OCI-LY3 (cell line): Measurements from ENCODE around the gene SETD7.

Experiments used
- H2AFZ ChIP-seq: fragments of 200-600, 300-600 bp; shearing (Covaris generic); 2 replicates; pipeline ENCODE4 v1.6.0; 2014; ENCODE audit warnings: antibody characterized with exemption, low read depth, low read length
- H3K27ac ChIP-seq: fragments of 200-600, 300-600 bp; sonication (generic); 2 replicates; pipeline ENCODE4 v1.5.1; 2014; ENCODE audit warnings: mild to moderate bottlenecking, low read length, moderate library complexity, mixed read lengths
- H3K27me3 ChIP-seq: fragments of 200-600, 300-600 bp; sonication (generic); 2 replicates; pipeline ENCODE4 v1.6.1; 2014; ENCODE audit warnings: low read depth, low read length, mixed read lengths
- H3K36me3 ChIP-seq: fragments of 200-600, 300-600 bp; sonication (generic); replicated peaks from 2 replicates; pipeline ENCODE3; 2014; ENCODE audit warnings: low read depth, low read length, mixed read lengths
- H3K4me1 ChIP-seq: fragments of 300-600, 200-600 bp; sonication (generic); 2 replicates; pipeline ENCODE4 v1.6.1; 2014; ENCODE audit warnings: low read length, mixed read lengths
- H3K4me2 ChIP-seq: fragments of 200-600, 300-600 bp; sonication (generic); 2 replicates; pipeline ENCODE4 v1.6.1; 2014; ENCODE audit warnings: low read length, mixed read lengths
- H3K4me3 ChIP-seq: fragments of 300-600, 200-600 bp; sonication (generic); 2 replicates; pipeline ENCODE4 v1.5.1; 2014; ENCODE audit warnings: antibody characterized with exemption, mild to moderate bottlenecking, low read length, moderate library complexity
- H3K79me2 ChIP-seq: fragments of 300-600, 200-600 bp; shearing (Covaris generic); 2 replicates; pipeline ENCODE4 v1.6.1; 2014; ENCODE audit warnings: mild to moderate bottlenecking, low read length, mixed read lengths
- H3K9ac ChIP-seq: fragments of 300-600, 200-600 bp; shearing (Covaris generic); 2 replicates; pipeline ENCODE4 v1.6.0; 2014; ENCODE audit warnings: mild to moderate bottlenecking, low read length, moderate library complexity
- H3K9me3 ChIP-seq: fragments of 200-600, 300-600 bp; shearing (Covaris generic); 2 replicates; pipeline ENCODE4 v1.6.1; 2014; ENCODE audit warnings: low read length, mixed read lengths; ENCODE audit not compliant: insufficient read depth
- H4K20me1 ChIP-seq: fragments of 200-600, 300-600 bp; sonication (generic); 2 replicates; pipeline ENCODE4 v1.6.1; 2016; ENCODE audit warnings: low read length, mixed read lengths; ENCODE audit not compliant: insufficient read depth
- CTCF ChIP-seq: fragments of 200-600, 300-600 bp; sonication (generic); IDR thresholded peaks from 2 replicates; pipeline ENCODE4 v1.5.1; 2014; ENCODE audit warnings: antibody characterized with exemption, low read length, low read depth
- EZH2phosphoT487 ChIP-seq: fragments of 200-600 bp; shearing (Covaris generic); IDR thresholded peaks from 2 replicates; pipeline ENCODE4 v1.6.1; 2018; ENCODE audit warnings: antibody characterized with exemption, mixed run types, low read depth

The SETD7 gene

GRCh38 chr4:139574641-139575040, 18.6 kb upstream of the SETD7 start:
- H3K79me2 ChIP-seq: no peaks in the 10 kb centered on the region
- no peaks in the 10 kb centered on the region for H3K9me3 ChIP-seq
- no peak overlapping the region for H3K27ac ChIP-seq
- H3K4me1 ChIP-seq: no peaks in the 10 kb centered on the region
- TF ChIP-seq EZH2phosphoT487 (no peak), CTCF (no peak)
- no peaks in the 10 kb centered on the region for H4K20me1 ChIP-seq
- H3K27me3 ChIP-seq: no peaks in the 10 kb centered on the region
- no peak overlapping the region for H3K9ac ChIP-seq
- H3K4me3 ChIP-seq: no peak overlapping the region
- no peaks in the 10 kb centered on the region for H3K36me3 ChIP-seq
- no peak overlapping the region for H3K4me2 ChIP-seq
- H2AFZ ChIP-seq: no peak overlapping the region

GRCh38 chr4:139568206-139568955, 12.4 kb upstream of the SETD7 start:
- TF ChIP-seq CTCF: no peak
- TF ChIP-seq EZH2phosphoT487: no peak
- Histone ChIP-seq H3K9ac (no peak overlapping the region), H3K4me2 (no peak overlapping the region), H4K20me1 (no peaks in the 10 kb centered on the region), H3K9me3 (no peaks in the 10 kb centered on the region), H3K4me1 (peaks cover 10% of the 10 kb centered on the region), H3K27me3 (no peaks in the 10 kb centered on the region), H3K79me2 (no peaks in the 10 kb centered on the region), H2AFZ (0 out of 2 replicates have a peak overlapping the region, but pooled peaks have one; percentile 0), H3K4me3 (no peak overlapping the region), H3K36me3 (no peaks in the 10 kb centered on the region), H3K27ac (no peak overlapping the region)

GRCh38 chr4:139567159-139567870, 11.3 kb upstream of the SETD7 start:
- TF ChIP-seq CTCF: no peak
- TF ChIP-seq EZH2phosphoT487: no peak
- H3K4me3 ChIP-seq: no peak overlapping the region
- no peaks in the 10 kb centered on the region for H3K36me3 ChIP-seq
- no peaks in the 10 kb centered on the region for H3K27me3 ChIP-seq
- peak overlapping the region; percentile 17 for H3K4me2 ChIP-seq
- no peak overlapping the region; the same call in 1 of the 2 replicates for H3K27ac ChIP-seq
- H4K20me1 ChIP-seq: no peaks in the 10 kb centered on the region
- H2AFZ ChIP-seq: peak overlapping the region; percentile 66
- no peaks in the 10 kb centered on the region for H3K79me2 ChIP-seq
- H3K4me1 ChIP-seq: peaks cover 12% of the 10 kb centered on the region
- no peaks in the 10 kb centered on the region for H3K9me3 ChIP-seq
- H3K9ac ChIP-seq: no peak overlapping the region

- Histone ChIP-seq H4K20me1 (no peaks in the 10 kb centered on the region), H3K4me1 (peaks cover 29% of the 10 kb centered on the region), H3K27ac (no peak overlapping the region), H3K36me3 (no peaks in the 10 kb centered on the region), H3K79me2 (no peaks in the 10 kb centered on the region), H3K9ac (no peak overlapping the region), H3K27me3 (no peaks in the 10 kb centered on the region), H2AFZ (no peak overlapping the region), H3K9me3 (no peaks in the 10 kb centered on the region), H3K4me3 (no peak overlapping the region), H3K4me2 (no peak overlapping the region)
- peak; percentile 52 for TF ChIP-seq CTCF
- no peak for TF ChIP-seq EZH2phosphoT487
Measured at GRCh38 chr4:139564502-139564901, 8.5 kb upstream of the SETD7 start.
